HepG2 (cell line): ENCODE results near the gene NUP153. TPM values are rescaled to one million over a fixed set of nuclear protein-coding genes. Genes with fewer than 3 reads are reported as not detected.
A peak's percentile ranks its signal among the peaks of the same experiment; 100 is the strongest.

ENCODE experiments used
- CEBPB ChIP-seq: IDR thresholded peaks from 2 replicates; pipeline ENCODE4 v1.6.1; 2011; ENCODE audit warnings: low read depth, low read length, improper control_type of control experiment, borderline replicate concordance
- HOXA5 ChIP-seq: sonication (generic); formaldehyde crosslinking; IDR thresholded peaks from 2 replicates; pipeline ENCODE4 v1.4.0; 2020; ENCODE audit warnings: missing genetic modification reagents
- NFIB ChIP-seq: sonication (generic); formaldehyde crosslinking; IDR thresholded peaks from 2 replicates; pipeline ENCODE4 v1.9.0; 2021; ENCODE audit warnings: missing genetic modification reagents, mild to moderate bottlenecking, borderline replicate concordance
- NR3C1 ChIP-seq: sonication (generic); formaldehyde crosslinking; IDR thresholded peaks from 2 replicates; pipeline ENCODE4 v1.4.0; 2020; ENCODE audit warnings: missing genetic modification reagents
- PITX1 ChIP-seq: sonication (generic); formaldehyde crosslinking; IDR thresholded peaks from 2 replicates; pipeline ENCODE4 v1.5.1; 2020; ENCODE audit warnings: mild to moderate bottlenecking, missing genetic modification reagents
- RBAK ChIP-seq: sonication (generic); formaldehyde crosslinking; IDR thresholded peaks from 2 replicates; pipeline ENCODE4 v1.5.1; 2020; ENCODE audit warnings: mild to moderate bottlenecking, missing genetic modification reagents
- RBFOX2 ChIP-seq: fragments of 200-400 bp; formaldehyde crosslinking; IDR thresholded peaks from 2 replicates; pipeline ENCODE4 v1.6.1; 2017; ENCODE audit warnings: low read depth, mild to moderate bottlenecking, low read length
- RFXANK ChIP-seq: IDR thresholded peaks from 2 replicates; pipeline ENCODE4 v1.6.1; 2016
- SPEN ChIP-seq: sonication (generic); formaldehyde crosslinking; IDR thresholded peaks from 2 replicates; pipeline ENCODE4 v1.5.1; 2020; ENCODE audit warnings: low read depth, mild to moderate bottlenecking, missing genetic modification reagents
- ZBTB8A ChIP-seq: sonication (generic); formaldehyde crosslinking; IDR thresholded peaks from 2 replicates; pipeline ENCODE4 v1.4.0; 2020; ENCODE audit warnings: mild to moderate bottlenecking, low read depth, missing genetic modification reagents, borderline replicate concordance
- ZNF20 ChIP-seq: sonication (generic); formaldehyde crosslinking; IDR thresholded peaks from 2 replicates; pipeline ENCODE4 v1.4.0; 2020; ENCODE audit warnings: mild to moderate bottlenecking, moderate library complexity, missing genetic modification reagents
- ZNF614 ChIP-seq: IDR thresholded peaks from 2 replicates; pipeline ENCODE4 v1.6.1; 2018; ENCODE audit warnings: missing biosample characterization, missing genetic modification reagents, inconsistent platforms, borderline replicate concordance
- ZNF761 ChIP-seq: sonication (generic); formaldehyde crosslinking; conservative IDR thresholded peaks from 2 replicates; pipeline ENCODE4 v1.4.0; 2020; ENCODE audit warnings: mild to moderate bottlenecking, missing genetic modification reagents
- ZNF841 ChIP-seq: sonication (generic); formaldehyde crosslinking; IDR thresholded peaks from 2 replicates; pipeline ENCODE4 v1.8.1; 2023; ENCODE audit warnings: missing genetic modification reagents, borderline replicate concordance
- ZSCAN9 ChIP-seq: IDR thresholded peaks from 2 replicates; pipeline ENCODE4 v1.6.1; 2016; ENCODE audit warnings: borderline replicate concordance
- polyA plus RNA-seq, 8 experiments: library from polyadenylated mRNA; depleted of rRNA in 3 of 8; stranded (reverse) in 7 of 8; unstranded in 1 of 8; fragments of >200 nt; fragmentation: Illumina TruSeq in 4 of 8; extraction: Trizol in 4 of 8; gene quantifications; 2 replicates each; pipeline versions ENCODE4 v1.2.1 to v1.2.3, GENCODE V29; 2011 to 2016; ENCODE audit warnings: low read depth in 4 of 8, missing spikeins in 1 of 8, mixed read lengths in 1 of 8; ENCODE audit not compliant: insufficient read depth in 1 of 8
- total RNA-seq, 5 experiments: library from RNA; depleted of rRNA; stranded (reverse); fragments of >200 nt; fragmentation: Illumina TruSeq; extraction: Trizol; gene quantifications; 2 replicates each; pipeline ENCODE4 v1.2.3, GENCODE V29; 2016; ENCODE audit warnings: low read depth in 1 of 5
- TF ChIP-seq, protein P1 (sequence below): sonication (generic); formaldehyde crosslinking; IDR thresholded peaks from 2 replicates; pipeline ENCODE4 v1.4.0; 2020; ENCODE audit warnings: missing genetic modification reagents; ENCODE audit errors: not compliant biosample characterization
- TF ChIP-seq, protein P2 (sequence below), 2 experiments: sonication (generic) in 1 of 2; formaldehyde crosslinking in 1 of 2; IDR thresholded peaks; 2 replicates each; pipeline versions ENCODE4 v1.4.0 to v1.6.1; 2018 to 2020; ENCODE audit warnings: missing genetic modification reagents in 2 of 2, borderline replicate concordance in 1 of 2, low read depth in 1 of 2, mild to moderate bottlenecking in 1 of 2, missing biosample characterization in 1 of 2
- TF ChIP-seq, protein P3 (sequence below): sonication (generic); formaldehyde crosslinking; IDR thresholded peaks from 2 replicates; pipeline ENCODE4 v1.8.1; 2023; ENCODE audit warnings: mild to moderate bottlenecking, moderate library complexity, missing genetic modification reagents
- TF ChIP-seq, protein P4 (sequence below): sonication (generic); formaldehyde crosslinking; IDR thresholded peaks from one replicate; pipeline ENCODE4 v1.5.1; 2020; ENCODE audit warnings: mild to moderate bottlenecking, missing genetic modification reagents; ENCODE audit errors: not compliant biosample characterization

NUP153 gene
- total and polyA plus RNA-seq, 2 of the 13 experiments (the other 11 are each of a cell fraction or from before 2014, with no cell fraction given) = 29.8 to 55.2 TPM

DNA sequence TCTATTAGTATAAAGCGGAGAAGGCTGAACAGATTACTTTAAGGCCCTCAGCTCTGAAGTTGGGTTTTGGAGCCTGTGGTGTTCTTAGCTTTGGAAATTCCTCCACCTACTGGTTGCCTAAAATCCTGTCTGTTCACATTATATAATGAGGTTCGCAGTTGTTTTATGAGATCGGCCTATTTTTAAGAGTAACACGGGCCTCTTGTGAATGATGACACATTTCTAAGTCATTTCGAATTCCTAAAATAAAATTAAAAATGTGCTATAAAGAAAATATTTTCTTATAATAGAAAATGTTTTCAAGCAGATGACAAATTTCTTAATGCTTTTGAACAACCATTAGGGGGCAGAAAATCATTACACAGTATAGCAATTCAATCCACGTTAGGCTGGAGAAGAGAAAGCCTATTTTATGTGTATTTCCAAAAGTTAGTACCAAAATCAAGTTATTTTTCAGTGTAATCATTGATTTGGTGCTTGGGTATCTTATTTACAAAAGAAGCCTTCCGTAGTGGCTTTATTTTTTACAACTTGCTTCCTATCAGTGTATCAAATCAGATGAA is 122.4 kb downstream of the NUP153 start (continued):
- TF ChIP-seq, protein P1, sequence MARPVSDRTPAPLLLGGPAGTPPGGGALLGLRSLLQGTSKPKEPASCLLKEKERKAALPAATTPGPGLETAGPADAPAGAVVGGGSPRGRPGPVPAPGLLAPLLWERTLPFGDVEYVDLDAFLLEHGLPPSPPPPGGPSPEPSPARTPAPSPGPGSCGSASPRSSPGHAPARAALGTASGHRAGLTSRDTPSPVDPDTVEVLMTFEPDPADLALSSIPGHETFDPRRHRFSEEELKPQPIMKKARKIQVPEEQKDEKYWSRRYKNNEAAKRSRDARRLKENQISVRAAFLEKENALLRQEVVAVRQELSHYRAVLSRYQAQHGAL = no peak
- no peak for TF ChIP-seq ZNF761
- TF ChIP-seq, protein P2, sequence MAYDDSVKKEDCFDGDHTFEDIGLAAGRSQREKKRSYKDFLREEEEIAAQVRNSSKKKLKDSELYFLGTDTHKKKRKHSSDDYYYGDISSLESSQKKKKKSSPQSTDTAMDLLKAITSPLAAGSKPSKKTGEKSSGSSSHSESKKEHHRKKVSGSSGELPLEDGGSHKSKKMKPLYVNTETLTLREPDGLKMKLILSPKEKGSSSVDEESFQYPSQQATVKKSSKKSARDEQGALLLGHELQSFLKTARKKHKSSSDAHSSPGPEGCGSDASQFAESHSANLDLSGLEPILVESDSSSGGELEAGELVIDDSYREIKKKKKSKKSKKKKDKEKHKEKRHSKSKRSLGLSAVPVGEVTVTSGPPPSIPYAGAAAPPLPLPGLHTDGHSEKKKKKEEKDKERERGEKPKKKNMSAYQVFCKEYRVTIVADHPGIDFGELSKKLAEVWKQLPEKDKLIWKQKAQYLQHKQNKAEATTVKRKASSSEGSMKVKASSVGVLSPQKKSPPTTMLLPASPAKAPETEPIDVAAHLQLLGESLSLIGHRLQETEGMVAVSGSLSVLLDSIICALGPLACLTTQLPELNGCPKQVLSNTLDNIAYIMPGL (CRISPR knock-in tag; IDR thresholded peaks at IDR 0.05; ENCODE audit: borderline replicate concordance in 1 of 2, low read depth in 1 of 2) = peak; percentile 54 to 70; a peak in 2 of 4 replicates
- TF ChIP-seq ZNF20 (CRISPR knock-in tag) = no peak
- TF ChIP-seq, protein P3, sequence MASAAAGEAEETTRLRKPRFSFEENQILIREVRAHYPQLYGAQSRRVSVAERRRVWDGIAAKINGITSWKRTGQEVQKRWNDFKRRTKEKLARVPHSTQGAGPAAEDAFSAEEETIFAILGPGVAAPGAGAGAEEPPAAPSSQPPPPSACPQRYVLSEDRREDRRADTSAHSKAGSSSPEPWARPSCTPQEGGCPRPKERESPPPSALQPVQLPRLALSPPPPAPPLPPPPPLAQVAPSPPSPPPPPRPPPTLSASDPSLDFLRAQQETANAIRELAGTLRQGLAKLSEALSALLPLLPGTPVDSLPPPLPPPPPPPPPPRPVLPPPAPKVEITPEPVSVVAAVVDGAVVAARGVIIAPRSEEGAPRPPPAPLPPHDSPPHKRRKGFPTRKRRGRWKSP = no peak
- no peak for TF ChIP-seq ZNF614 (CRISPR knock-in tag)
- TF ChIP-seq ZNF841 (CRISPR knock-in tag) = no peak
- TF ChIP-seq NFIB (CRISPR knock-in tag) = no peak
- TF ChIP-seq PITX1 (CRISPR knock-in tag) = no peak
- no peak for TF ChIP-seq NR3C1 (CRISPR knock-in tag)
- TF ChIP-seq SPEN (CRISPR knock-in tag) = no peak
- no peak for TF ChIP-seq ZSCAN9 (CRISPR knock-in tag)
- no peak for TF ChIP-seq RBAK (CRISPR knock-in tag)
- no peak for TF ChIP-seq ZBTB8A
- no peak for TF ChIP-seq RBFOX2
- no peak for TF ChIP-seq RFXANK (CRISPR knock-in tag)
- TF ChIP-seq, protein P4, sequence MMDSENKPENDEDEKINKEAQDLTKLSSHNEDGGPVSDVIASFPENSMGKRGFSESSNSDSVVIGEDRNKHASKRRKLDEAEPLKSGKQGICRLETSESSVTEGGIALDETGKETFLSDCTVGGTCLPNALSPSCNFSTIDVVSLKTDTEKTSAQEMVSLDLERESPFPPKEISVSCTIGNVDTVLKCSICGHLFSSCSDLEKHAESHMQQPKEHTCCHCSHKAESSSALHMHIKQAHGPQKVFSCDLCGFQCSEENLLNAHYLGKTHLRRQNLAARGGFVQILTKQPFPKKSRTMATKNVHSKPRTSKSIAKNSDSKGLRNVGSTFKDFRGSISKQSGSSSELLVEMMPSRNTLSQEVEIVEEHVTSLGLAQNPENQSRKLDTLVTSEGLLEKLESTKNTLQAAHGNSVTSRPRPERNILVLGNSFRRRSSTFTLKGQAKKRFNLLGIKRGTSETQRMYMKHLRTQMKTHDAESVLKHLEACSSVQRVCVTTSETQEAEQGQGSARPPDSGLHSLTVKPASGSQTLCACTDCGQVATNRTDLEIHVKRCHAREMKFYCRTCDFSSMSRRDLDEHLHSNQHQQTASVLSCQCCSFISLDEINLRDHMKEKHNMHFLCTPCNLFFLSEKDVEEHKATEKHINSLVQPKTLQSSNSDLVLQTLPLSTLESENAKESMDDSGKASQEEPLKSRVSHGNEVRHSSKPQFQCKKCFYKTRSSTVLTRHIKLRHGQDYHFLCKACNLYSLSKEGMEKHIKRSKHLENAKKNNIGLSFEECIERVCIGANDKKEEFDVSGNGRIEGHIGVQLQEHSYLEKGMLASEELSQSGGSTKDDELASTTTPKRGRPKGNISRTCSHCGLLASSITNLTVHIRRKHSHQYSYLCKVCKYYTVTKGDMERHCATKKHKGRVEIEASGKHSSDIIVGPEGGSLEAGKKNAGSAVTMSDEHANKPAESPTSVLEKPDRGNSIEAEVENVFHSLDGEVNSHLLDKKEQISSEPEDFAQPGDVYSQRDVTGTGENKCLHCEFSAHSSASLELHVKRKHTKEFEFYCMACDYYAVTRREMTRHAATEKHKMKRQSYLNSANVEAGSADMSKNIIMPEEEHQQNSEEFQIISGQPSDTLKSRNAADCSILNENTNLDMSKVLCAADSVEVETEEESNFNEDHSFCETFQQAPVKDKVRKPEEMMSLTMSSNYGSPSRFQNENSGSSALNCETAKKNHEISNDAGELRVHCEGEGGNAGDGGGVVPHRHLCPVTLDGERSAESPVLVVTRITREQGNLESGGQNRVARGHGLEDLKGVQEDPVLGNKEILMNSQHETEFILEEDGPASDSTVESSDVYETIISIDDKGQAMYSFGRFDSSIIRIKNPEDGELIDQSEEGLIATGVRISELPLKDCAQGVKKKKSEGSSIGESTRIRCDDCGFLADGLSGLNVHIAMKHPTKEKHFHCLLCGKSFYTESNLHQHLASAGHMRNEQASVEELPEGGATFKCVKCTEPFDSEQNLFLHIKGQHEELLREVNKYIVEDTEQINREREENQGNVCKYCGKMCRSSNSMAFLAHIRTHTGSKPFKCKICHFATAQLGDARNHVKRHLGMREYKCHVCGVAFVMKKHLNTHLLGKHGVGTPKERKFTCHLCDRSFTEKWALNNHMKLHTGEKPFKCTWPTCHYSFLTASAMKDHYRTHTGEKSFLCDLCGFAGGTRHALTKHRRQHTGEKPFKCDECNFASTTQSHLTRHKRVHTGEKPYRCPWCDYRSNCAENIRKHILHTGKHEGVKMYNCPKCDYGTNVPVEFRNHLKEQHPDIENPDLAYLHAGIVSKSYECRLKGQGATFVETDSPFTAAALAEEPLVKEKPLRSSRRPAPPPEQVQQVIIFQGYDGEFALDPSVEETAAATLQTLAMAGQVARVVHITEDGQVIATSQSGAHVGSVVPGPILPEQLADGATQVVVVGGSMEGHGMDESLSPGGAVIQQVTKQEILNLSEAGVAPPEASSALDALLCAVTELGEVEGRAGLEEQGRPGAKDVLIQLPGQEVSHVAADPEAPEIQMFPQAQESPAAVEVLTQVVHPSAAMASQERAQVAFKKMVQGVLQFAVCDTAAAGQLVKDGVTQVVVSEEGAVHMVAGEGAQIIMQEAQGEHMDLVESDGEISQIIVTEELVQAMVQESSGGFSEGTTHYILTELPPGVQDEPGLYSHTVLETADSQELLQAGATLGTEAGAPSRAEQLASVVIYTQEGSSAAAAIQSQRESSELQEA (CRISPR knock-in tag) = no peak
- no peak for TF ChIP-seq CEBPB
- no peak for TF ChIP-seq HOXA5 (CRISPR knock-in tag)
